OCI-LY3 (cell line): ENCODE measurements around the gene OR14I1.

Experiments used
- H2AFZ ChIP-seq: fragments of 200-600, 300-600 bp; shearing (Covaris generic); 2 replicates; pipeline ENCODE4 v1.6.0; 2014; ENCODE audit warnings: antibody characterized with exemption, low read depth, low read length
- H3K27ac ChIP-seq: fragments of 200-600, 300-600 bp; sonication (generic); 2 replicates; pipeline ENCODE4 v1.5.1; 2014; ENCODE audit warnings: mild to moderate bottlenecking, low read length, moderate library complexity, mixed read lengths
- H3K27me3 ChIP-seq: fragments of 200-600, 300-600 bp; sonication (generic); 2 replicates; pipeline ENCODE4 v1.6.1; 2014; ENCODE audit warnings: low read depth, low read length, mixed read lengths
- H3K36me3 ChIP-seq: fragments of 200-600, 300-600 bp; sonication (generic); replicated peaks from 2 replicates; pipeline ENCODE3; 2014; ENCODE audit warnings: low read depth, low read length, mixed read lengths
- H3K4me1 ChIP-seq: fragments of 300-600, 200-600 bp; sonication (generic); 2 replicates; pipeline ENCODE4 v1.6.1; 2014; ENCODE audit warnings: low read length, mixed read lengths
- H3K4me2 ChIP-seq: fragments of 200-600, 300-600 bp; sonication (generic); 2 replicates; pipeline ENCODE4 v1.6.1; 2014; ENCODE audit warnings: low read length, mixed read lengths
- H3K4me3 ChIP-seq: fragments of 300-600, 200-600 bp; sonication (generic); 2 replicates; pipeline ENCODE4 v1.5.1; 2014; ENCODE audit warnings: antibody characterized with exemption, mild to moderate bottlenecking, low read length, moderate library complexity
- H3K79me2 ChIP-seq: fragments of 300-600, 200-600 bp; shearing (Covaris generic); 2 replicates; pipeline ENCODE4 v1.6.1; 2014; ENCODE audit warnings: mild to moderate bottlenecking, low read length, mixed read lengths
- H3K9ac ChIP-seq: fragments of 300-600, 200-600 bp; shearing (Covaris generic); 2 replicates; pipeline ENCODE4 v1.6.0; 2014; ENCODE audit warnings: mild to moderate bottlenecking, low read length, moderate library complexity
- H3K9me3 ChIP-seq: fragments of 200-600, 300-600 bp; shearing (Covaris generic); 2 replicates; pipeline ENCODE4 v1.6.1; 2014; ENCODE audit warnings: low read length, mixed read lengths; ENCODE audit not compliant: insufficient read depth
- H4K20me1 ChIP-seq: fragments of 200-600, 300-600 bp; sonication (generic); 2 replicates; pipeline ENCODE4 v1.6.1; 2016; ENCODE audit warnings: low read length, mixed read lengths; ENCODE audit not compliant: insufficient read depth
- CTCF ChIP-seq: fragments of 200-600, 300-600 bp; sonication (generic); IDR thresholded peaks from 2 replicates; pipeline ENCODE4 v1.5.1; 2014; ENCODE audit warnings: antibody characterized with exemption, low read length, low read depth
- EZH2phosphoT487 ChIP-seq: fragments of 200-600 bp; shearing (Covaris generic); IDR thresholded peaks from 2 replicates; pipeline ENCODE4 v1.6.1; 2018; ENCODE audit warnings: antibody characterized with exemption, mixed run types, low read depth

The OR14I1 gene

GRCh38 chr1:248691567-248692155 is 10.9 kb downstream of the OR14I1 start:
- Histone ChIP-seq H3K36me3 (peaks cover 2% of the 10 kb centered on the region), H3K4me3 (no peak overlapping the region), H3K9me3 (peaks cover 3% of the 10 kb centered on the region), H3K4me2 (no peak overlapping the region), H4K20me1 (no peaks in the 10 kb centered on the region), H3K27me3 (no peaks in the 10 kb centered on the region), H3K79me2 (no peaks in the 10 kb centered on the region), H3K9ac (no peak overlapping the region), H2AFZ (no peak overlapping the region), H3K4me1 (peaks cover 28% of the 10 kb centered on the region), H3K27ac (no peak overlapping the region)
- no peak for TF ChIP-seq CTCF
- no peak for TF ChIP-seq EZH2phosphoT487

GRCh38 chr1:248688527-248689298 is 13.9 kb downstream of the OR14I1 start:
- H3K4me1 ChIP-seq = peaks cover 35% of the 10 kb centered on the region
- H3K4me2 ChIP-seq = peak overlapping the region; percentile 50
- peak overlapping the region; percentile 14; the same call in 1 of the 2 replicates for H3K27ac ChIP-seq
- H3K9me3 ChIP-seq = peaks cover 3% of the 10 kb centered on the region
- H3K27me3 ChIP-seq = no peaks in the 10 kb centered on the region
- H4K20me1 ChIP-seq = no peaks in the 10 kb centered on the region
- no peaks in the 10 kb centered on the region for H3K79me2 ChIP-seq
- H3K9ac ChIP-seq = no peak overlapping the region
- H2AFZ ChIP-seq = no peak overlapping the region
- TF ChIP-seq CTCF (no peak), EZH2phosphoT487 (no peak)
- peaks cover 2% of the 10 kb centered on the region for H3K36me3 ChIP-seq
- H3K4me3 ChIP-seq = no peak overlapping the region; the same call in 1 of the 2 replicates

GRCh38 chr1:248686815-248687214 is 15.8 kb downstream of the OR14I1 start:
- no peak overlapping the region for H3K27ac ChIP-seq
- no peaks in the 10 kb centered on the region for H4K20me1 ChIP-seq
- peaks cover 2% of the 10 kb centered on the region for H3K36me3 ChIP-seq
- H3K4me1 ChIP-seq = peaks cover 35% of the 10 kb centered on the region
- no peak overlapping the region for H3K9ac ChIP-seq
- H3K79me2 ChIP-seq = no peaks in the 10 kb centered on the region
- 0 out of 2 replicates have a peak, but pooled peaks cover under 1% of the 10 kb centered on the region for H3K27me3 ChIP-seq
- H3K9me3 ChIP-seq = peaks cover 3% of the 10 kb centered on the region
- H3K4me3 ChIP-seq = peak overlapping the region; percentile 1; the same call in 1 of the 2 replicates
- peak overlapping the region; percentile 39 for H3K4me2 ChIP-seq
- TF ChIP-seq EZH2phosphoT487 = no peak
- TF ChIP-seq CTCF = peak; percentile 90
- no peak overlapping the region for H2AFZ ChIP-seq

GRCh38 chr1:248681651-248682050 is 20.9 kb downstream of the OR14I1 start:
- Histone ChIP-seq H3K9me3 (no peaks in the 10 kb centered on the region), H3K4me3 (no peak overlapping the region), H3K4me2 (no peak overlapping the region), H3K36me3 (no peaks in the 10 kb centered on the region), H4K20me1 (no peaks in the 10 kb centered on the region), H2AFZ (no peak overlapping the region), H3K27ac (no peak overlapping the region), H3K4me1 (peaks cover 7% of the 10 kb centered on the region), H3K79me2 (no peaks in the 10 kb centered on the region), H3K27me3 (0 out of 2 replicates have a peak, but pooled peaks cover 5% of the 10 kb centered on the region), H3K9ac (no peak overlapping the region)
- no peak for TF ChIP-seq EZH2phosphoT487
- no peak for TF ChIP-seq CTCF
